ENCODE data around the gene SNRPB. TPM values are rescaled to one million over a fixed set of nuclear protein-coding genes. Genes with fewer than 3 reads are reported as not detected.

SNRPB gene
- total and polyA plus RNA-seq, 2 of the 13 experiments (the other 11 are each of a cell fraction or from before 2014, with no cell fraction given), result 473 to 844 TPM

GRCh38 chr20:2470423-2471193 is at the start of gene SNRPB (continued):
- TF ChIP-seq FOXP1 (IDR thresholded peaks at IDR 0.05) (no peak), FOXP1 (CRISPR knock-in tag; IDR thresholded peaks at IDR 0.05) (peak; percentile 62), HCFC1 (IDR thresholded peaks at IDR 0.05; ENCODE audit: low read depth, low read length) (peak; percentile 86), SIN3A (IDR thresholded peaks at IDR 0.05; ENCODE audit: borderline replicate concordance, low read depth, low read length) (peak; percentile 86; the same call in 1 of the 2 replicates), THAP7 (CRISPR knock-in tag; IDR thresholded peaks at IDR 0.05) (peak; percentile 98), ZNF549 (CRISPR knock-in tag; IDR thresholded peaks at IDR 0.05) (no peak; the same call in 1 of the 2 replicates), RARG (CRISPR knock-in tag; IDR thresholded peaks at IDR 0.05; ENCODE audit: low read depth) (peak; percentile 98), ZNF329 (CRISPR knock-in tag; IDR thresholded peaks at IDR 0.05; ENCODE audit: low read depth) (peak; percentile 88), ZNF296 (CRISPR knock-in tag; conservative IDR thresholded peaks at IDR 0.05) (peak; percentile 93; the same call in 1 of the 2 replicates), ELF1 (CRISPR knock-in tag; IDR thresholded peaks at IDR 0.05) (peak; percentile 97), NAIF1 (CRISPR knock-in tag; IDR thresholded peaks at IDR 0.05; ENCODE audit: borderline replicate concordance) (peak; percentile 98), KDM5A (IDR thresholded peaks at IDR 0.05; ENCODE audit: borderline replicate concordance, low read length) (peak; percentile 95), ZBTB8A (CRISPR knock-in tag; IDR thresholded peaks at IDR 0.05; ENCODE audit: borderline replicate concordance, low read depth) (peak; percentile 98), FOXJ3 (CRISPR knock-in tag; IDR thresholded peaks at IDR 0.05; ENCODE audit: borderline replicate concordance) (peak; percentile 78; the same call in 1 of the 2 replicates), MED8 (CRISPR knock-in tag; IDR thresholded peaks at IDR 0.05; ENCODE audit: insufficient replicate concordance) (peak; percentile 99), PPARG (CRISPR knock-in tag; conservative IDR thresholded peaks at IDR 0.05) (peak; percentile 83)
- TF ChIP-seq, protein P1, sequence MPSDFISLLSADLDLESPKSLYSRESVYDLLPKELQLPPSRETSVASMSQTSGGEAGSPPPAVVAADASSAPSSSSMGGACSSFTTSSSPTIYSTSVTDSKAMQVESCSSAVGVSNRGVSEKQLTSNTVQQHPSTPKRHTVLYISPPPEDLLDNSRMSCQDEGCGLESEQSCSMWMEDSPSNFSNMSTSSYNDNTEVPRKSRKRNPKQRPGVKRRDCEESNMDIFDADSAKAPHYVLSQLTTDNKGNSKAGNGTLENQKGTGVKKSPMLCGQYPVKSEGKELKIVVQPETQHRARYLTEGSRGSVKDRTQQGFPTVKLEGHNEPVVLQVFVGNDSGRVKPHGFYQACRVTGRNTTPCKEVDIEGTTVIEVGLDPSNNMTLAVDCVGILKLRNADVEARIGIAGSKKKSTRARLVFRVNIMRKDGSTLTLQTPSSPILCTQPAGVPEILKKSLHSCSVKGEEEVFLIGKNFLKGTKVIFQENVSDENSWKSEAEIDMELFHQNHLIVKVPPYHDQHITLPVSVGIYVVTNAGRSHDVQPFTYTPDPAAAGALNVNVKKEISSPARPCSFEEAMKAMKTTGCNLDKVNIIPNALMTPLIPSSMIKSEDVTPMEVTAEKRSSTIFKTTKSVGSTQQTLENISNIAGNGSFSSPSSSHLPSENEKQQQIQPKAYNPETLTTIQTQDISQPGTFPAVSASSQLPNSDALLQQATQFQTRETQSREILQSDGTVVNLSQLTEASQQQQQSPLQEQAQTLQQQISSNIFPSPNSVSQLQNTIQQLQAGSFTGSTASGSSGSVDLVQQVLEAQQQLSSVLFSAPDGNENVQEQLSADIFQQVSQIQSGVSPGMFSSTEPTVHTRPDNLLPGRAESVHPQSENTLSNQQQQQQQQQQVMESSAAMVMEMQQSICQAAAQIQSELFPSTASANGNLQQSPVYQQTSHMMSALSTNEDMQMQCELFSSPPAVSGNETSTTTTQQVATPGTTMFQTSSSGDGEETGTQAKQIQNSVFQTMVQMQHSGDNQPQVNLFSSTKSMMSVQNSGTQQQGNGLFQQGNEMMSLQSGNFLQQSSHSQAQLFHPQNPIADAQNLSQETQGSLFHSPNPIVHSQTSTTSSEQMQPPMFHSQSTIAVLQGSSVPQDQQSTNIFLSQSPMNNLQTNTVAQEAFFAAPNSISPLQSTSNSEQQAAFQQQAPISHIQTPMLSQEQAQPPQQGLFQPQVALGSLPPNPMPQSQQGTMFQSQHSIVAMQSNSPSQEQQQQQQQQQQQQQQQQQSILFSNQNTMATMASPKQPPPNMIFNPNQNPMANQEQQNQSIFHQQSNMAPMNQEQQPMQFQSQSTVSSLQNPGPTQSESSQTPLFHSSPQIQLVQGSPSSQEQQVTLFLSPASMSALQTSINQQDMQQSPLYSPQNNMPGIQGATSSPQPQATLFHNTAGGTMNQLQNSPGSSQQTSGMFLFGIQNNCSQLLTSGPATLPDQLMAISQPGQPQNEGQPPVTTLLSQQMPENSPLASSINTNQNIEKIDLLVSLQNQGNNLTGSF (CRISPR knock-in tag; IDR thresholded peaks at IDR 0.05), result peak; percentile 94
- TF ChIP-seq, protein P2, sequence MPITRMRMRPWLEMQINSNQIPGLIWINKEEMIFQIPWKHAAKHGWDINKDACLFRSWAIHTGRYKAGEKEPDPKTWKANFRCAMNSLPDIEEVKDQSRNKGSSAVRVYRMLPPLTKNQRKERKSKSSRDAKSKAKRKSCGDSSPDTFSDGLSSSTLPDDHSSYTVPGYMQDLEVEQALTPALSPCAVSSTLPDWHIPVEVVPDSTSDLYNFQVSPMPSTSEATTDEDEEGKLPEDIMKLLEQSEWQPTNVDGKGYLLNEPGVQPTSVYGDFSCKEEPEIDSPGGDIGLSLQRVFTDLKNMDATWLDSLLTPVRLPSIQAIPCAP (CRISPR knock-in tag; IDR thresholded peaks at IDR 0.05; ENCODE audit: low read depth), result peak; percentile 97
